Measurements from ENCODE around the gene KRT2. TPM values are rescaled to one million over a fixed set of nuclear protein-coding genes. Genes with fewer than 3 reads are reported as not detected.

Gene KRT2
- total RNA-seq, 4 donors from 2014 or later: not detected

DNA sequence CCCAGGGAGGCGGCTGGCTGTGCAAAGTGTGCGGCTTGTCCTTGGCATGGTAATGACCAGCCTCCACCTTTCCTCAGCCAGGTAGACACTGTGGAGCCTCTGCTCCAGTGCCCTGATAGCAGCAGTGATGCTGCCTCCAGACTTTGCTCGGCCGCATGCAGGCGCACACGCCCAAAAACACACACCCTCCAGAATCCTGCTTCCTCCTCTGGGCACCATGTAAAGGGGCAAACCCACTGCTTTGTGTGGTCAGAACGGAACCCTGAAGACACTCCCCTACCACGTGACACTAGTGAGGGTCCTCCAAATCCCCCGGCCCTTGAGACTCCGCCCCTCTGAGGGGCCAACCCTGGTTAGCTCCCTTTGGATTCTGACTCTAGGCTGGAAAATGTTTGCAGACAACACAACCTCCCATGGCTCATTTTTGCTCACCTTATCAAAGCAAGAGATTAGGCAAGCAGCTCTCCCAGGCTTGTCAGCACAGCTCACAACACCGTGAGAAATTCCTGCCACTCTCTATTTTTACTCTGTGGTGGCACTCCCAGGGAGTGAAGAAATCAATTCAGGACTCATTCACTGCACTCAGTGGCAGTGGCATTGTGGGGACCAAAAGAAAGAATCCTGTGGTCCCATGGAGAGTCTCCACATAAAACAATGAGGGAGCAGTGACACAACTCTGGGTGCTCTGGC lies 46.8 kb upstream of the KRT2 start:
- intact Hi-C loops (cut with DNase I): no loop called here
- peaks cover 0 to 60% (median 0%) of the 10 kb centered on the region in 4 donors for H3K27me3 ChIP-seq
- 56% methylated on average over 7 of the region's 11 CpGs for WGBS
- TF ChIP-seq CTCF (IDR thresholded peaks at IDR 0.05): no peak
- TF ChIP-seq EP300 (IDR thresholded peaks at IDR 0.05): no peak
- TF ChIP-seq POLR2AphosphoS5 (IDR thresholded peaks at IDR 0.05): no peak
- TF ChIP-seq POLR2A (IDR thresholded peaks at IDR 0.05; ENCODE audit: low read depth): no peak
- H3K4me1 ChIP-seq: peaks cover 0 to 3% (median 0%) of the 10 kb centered on the region in 4 donors
- no peaks in the 10 kb centered on the region for H3K36me3 ChIP-seq
- no peak overlapping the region for H3K4me3 ChIP-seq
- no peaks in the 10 kb centered on the region for H3K9me3 ChIP-seq
- no peak overlapping the region for H3K27ac ChIP-seq (replicated peaks in 1 of 4)
- DNase-seq (ENCODE audit: extremely low spot score): no peak

DNA sequence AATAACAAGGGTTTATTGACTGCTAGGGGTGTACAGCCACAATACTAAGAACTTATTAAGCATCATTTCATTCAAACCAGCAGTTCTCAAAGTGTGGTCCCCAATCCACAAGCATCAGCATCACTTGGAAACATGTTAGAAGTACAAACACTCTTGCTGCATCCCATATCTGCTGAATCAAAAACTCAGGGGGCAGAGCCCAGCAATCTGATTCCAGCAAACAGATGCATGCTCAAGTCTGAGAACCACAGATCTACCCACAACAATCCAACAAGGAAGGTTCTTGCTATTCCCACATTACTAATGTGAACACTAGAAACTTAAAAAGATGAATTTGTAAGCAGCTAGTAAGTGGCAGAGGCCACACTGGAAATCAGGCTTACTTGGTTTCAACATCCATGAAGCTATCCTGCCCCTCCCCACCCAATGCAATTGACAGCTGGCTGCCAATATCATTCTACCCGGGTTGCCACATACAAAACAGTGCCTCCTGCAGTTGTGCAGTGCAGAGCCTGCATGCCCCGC lies 45.1 kb upstream of the KRT2 start:
- Histone ChIP-seq H3K27me3 (peaks cover 0 to 55% (median 0%) of the 10 kb centered on the region in 4 donors), H3K9me3 (no peaks in the 10 kb centered on the region), H3K36me3 (no peaks in the 10 kb centered on the region), H3K4me3 (no peak overlapping the region), H3K4me1 (peaks cover 0 to 3% (median 0%) of the 10 kb centered on the region in 4 donors), H3K27ac (replicated peaks in 1 of 4) (no peak overlapping the region)
- WGBS: 75% methylated on average over 2 of the region's 2 CpGs
- intact Hi-C loops (cut with DNase I): no loop called here
- no peak for DNase-seq (ENCODE audit: extremely low spot score)
- TF ChIP-seq POLR2AphosphoS5 (IDR thresholded peaks at IDR 0.05): no peak
- no peak for TF ChIP-seq CTCF (IDR thresholded peaks at IDR 0.05)
- no peak for TF ChIP-seq POLR2A (IDR thresholded peaks at IDR 0.05; ENCODE audit: low read depth)
- TF ChIP-seq EP300 (IDR thresholded peaks at IDR 0.05): no peak

DNA sequence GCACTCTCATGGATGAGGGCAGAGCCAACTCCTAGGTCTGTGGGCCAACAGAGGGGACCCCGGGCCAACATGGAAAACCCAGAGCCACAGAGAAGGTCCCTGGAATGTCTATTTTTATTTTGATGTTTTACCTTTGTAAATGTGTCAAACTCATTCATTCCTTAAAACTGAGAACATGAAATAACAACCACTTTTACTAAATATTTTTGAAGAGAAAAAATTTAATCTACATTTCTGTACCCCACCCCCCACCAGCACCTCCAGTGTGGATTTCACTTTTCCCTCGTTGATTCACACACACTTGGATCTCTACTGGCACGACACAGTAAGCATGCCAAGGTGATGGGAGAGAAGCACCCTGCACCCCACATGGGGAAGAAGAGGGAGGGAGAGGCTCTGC lies 44.6 kb upstream of the KRT2 start:
- TF ChIP-seq POLR2AphosphoS5 (IDR thresholded peaks at IDR 0.05) (no peak), CTCF (IDR thresholded peaks at IDR 0.05) (no peak), EP300 (IDR thresholded peaks at IDR 0.05) (no peak), POLR2A (IDR thresholded peaks at IDR 0.05; ENCODE audit: low read depth) (no peak)
- H3K4me3 ChIP-seq: no peak overlapping the region
- no peaks in the 10 kb centered on the region for H3K9me3 ChIP-seq
- H3K4me1 ChIP-seq: peaks cover 0 to 3% (median 2%) of the 10 kb centered on the region in 4 donors
- WGBS: 64% methylated on average over 3 of the region's 3 CpGs
- peaks cover 0 to 56% (median 0%) of the 10 kb centered on the region in 4 donors for H3K27me3 ChIP-seq
- DNase-seq (ENCODE audit: extremely low spot score): no peak
- intact Hi-C loops (cut with DNase I): no loop called here
- no peaks in the 10 kb centered on the region for H3K36me3 ChIP-seq
- no peak overlapping the region for H3K27ac ChIP-seq (replicated peaks in 1 of 4)

DNA sequence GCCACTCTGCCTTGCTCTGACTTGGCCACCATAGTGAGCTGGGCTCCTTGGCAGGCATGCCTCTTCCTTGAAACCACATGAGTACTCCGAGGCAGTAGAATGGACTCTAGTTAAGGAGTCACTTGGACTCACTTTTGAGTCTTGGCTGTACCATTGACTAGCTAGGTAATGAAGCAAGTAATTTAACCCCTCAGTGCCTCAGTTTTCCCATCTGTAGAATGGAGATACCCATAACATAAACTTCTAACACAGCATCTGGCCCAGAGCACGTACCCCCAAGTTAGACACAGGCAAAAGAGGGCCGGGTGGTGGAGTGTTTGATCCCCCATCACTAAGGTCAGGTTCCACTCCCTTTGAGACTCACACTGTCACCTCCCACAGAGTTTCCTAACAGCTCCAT lies 43.0 kb upstream of the KRT2 start:
- Histone ChIP-seq H3K27ac (replicated peaks in 1 of 4) (no peak overlapping the region), H3K4me1 (peaks cover 13 to 18% (median 15%) of the 10 kb centered on the region in 4 donors), H3K36me3 (no peaks in the 10 kb centered on the region), H3K4me3 (no peak overlapping the region), H3K27me3 (peaks cover 0 to 61% (median 0%) of the 10 kb centered on the region in 4 donors), H3K9me3 (no peaks in the 10 kb centered on the region)
- intact Hi-C loops (cut with DNase I): no loop called here
- 83% methylated on average over 3 of the region's 3 CpGs for WGBS
- TF ChIP-seq EP300 (IDR thresholded peaks at IDR 0.05): no peak
- no peak for TF ChIP-seq CTCF (IDR thresholded peaks at IDR 0.05)
- TF ChIP-seq POLR2AphosphoS5 (IDR thresholded peaks at IDR 0.05): no peak
- no peak for TF ChIP-seq POLR2A (IDR thresholded peaks at IDR 0.05; ENCODE audit: low read depth)
- no peak for DNase-seq (ENCODE audit: extremely low spot score)

Data from esophagus muscularis mucosa (tissue), 4 donors.